Upper lobe of left lung (tissue), 4 donors: ENCODE measurements around the gene SPDYE16.

ENCODE experiments used
- CTCF ChIP-seq, 6 experiments: fragments of 450-650 bp in 4 of 6; fragments of 200-600 bp in 2 of 6; sonication (generic) in 2 of 6; IDR thresholded peaks; one replicate each; pipeline ENCODE4 v1.5.1; 2016 to 2019; ENCODE audit warnings: antibody characterized with exemption in 6 of 6
- POLR2A ChIP-seq, 4 donors: fragments of 450-650 bp; IDR thresholded peaks; one replicate each; pipeline ENCODE4 v1.5.1; 2016 to 2017; ENCODE audit warnings: antibody characterized with exemption in 4 of 4, mild to moderate bottlenecking in 2 of 4

DNA sequence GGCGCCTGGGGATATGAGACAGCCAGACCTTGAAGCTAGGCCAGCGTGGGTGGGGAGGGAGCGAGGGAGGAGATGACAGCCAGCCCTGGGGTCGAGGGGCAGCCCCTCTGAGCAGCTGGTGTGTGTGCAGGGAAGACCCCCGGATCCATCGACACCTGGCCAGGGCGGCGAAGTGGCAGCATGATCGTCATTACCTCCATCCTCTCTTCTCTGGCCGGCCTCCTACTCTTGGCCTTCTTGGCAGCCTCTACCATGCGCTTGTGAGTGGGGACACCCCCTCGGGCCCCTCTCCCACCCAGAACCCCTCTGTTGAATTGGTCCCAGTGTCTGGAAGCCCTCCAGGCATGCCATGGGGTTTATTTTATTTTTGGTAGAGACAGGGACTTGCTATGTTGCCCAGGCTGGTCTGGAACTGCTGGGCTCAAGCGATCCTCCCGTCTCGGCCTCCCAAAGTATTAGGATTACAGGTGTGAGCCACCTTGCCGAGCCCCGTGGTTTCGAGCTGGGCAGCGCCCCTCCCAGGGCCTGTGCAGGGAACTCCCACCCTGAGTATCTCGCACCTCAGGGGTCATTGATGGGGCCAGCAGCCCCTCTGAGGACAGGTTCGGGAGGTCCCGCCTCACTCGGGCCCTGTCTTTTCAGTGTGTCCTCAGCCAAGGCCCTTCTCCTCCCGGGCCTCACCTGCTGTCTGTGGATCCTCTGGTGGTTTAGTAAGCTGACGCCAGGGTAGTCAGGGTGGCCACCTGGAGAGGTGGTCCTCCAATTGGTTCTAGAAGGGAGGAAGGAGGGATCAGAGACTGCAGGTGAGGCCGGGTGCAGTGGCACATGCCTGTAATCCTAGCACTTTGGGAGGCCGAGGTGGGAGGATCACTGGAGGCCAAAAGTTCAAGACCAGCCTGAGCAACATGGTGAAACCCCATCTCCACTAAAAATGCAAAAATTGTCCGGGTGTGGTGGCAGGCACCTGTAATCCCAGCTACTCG is 29.0 kb downstream of the SPDYE16 start:
- TF ChIP-seq POLR2A (IDR thresholded peaks at IDR 0.05): no peak
- no peak for TF ChIP-seq CTCF (IDR thresholded peaks at IDR 0.05)
